ENCODE results near the gene ADAM19. TPM values are rescaled to one million over a fixed set of nuclear protein-coding genes. Genes with fewer than 3 reads are reported as not detected.

Gene ADAM19
- total and polyA plus RNA-seq, 2 of the 4 experiments (the other 2 are of a cell fraction), result 35.5 to 49.2 TPM

DNA sequence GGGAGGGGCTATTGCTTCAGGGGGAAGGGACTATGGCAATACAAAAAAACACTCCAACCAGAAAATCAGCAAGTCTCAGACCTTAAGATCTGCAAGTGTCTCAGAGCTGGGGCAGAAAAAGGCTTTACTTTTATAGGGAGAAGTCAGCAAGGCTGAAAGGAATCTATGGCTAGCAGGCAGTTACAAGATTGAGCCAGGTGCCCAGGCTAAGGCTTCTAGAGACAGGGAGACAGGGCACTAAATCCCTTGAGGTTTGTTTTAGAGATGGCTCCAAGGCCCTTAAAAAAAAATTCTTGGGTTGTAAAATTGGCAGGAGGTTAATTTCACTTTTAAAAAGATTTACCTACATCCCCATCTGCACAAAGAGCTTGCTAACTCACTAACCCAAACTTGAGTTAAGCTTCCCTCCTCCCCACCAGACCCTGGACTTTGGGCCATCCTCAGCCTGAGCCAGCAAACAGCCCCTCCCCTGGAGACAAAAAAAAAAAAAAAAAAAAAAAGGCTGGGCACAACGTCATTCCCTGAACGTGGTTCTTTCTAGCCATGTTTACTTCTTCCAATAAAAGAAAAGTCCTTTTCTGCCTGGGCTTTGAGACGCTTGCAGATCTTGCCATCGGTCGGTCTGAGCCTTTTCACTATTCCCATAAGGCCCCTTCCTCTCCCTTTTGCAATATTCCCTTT lies 97.6 kb downstream of the ADAM19 start (continued):
- TF ChIP-seq BHLHE40 (IDR thresholded peaks at IDR 0.05; ENCODE audit: low read depth, low read length), result no peak

DNA sequence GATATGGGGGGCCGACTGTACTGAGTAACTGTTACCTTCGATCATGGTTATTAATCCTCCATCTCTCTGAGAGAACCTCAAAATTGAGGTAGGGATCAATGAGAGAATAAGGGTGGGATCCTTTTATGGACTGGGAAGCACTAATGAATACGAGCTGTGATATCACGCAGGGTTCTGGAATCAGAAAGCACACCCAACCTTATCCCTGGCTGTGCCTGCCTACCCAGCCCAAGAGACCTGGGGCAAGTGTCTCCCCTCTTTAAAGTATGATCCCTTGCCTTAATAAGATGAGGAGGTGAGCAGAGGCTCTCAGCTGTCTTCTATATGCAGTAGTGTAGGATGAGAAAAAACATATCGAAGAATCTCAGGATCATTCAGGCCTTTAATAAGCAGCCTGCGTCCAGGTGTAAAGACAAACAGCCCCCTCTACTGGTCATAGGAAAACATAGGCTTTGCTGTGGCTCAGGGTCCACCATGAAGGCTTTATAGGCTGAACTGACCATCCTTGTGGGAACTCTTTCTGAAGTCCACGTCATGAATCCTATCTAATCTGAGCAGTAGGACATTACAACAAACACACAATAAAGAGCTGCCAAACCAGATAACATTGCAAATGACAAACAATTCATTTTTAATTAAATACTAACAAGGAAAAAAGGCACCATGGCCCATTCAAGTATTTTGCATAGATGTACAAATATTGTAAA lies 98.7 kb downstream of the ADAM19 start:
- no peak overlapping the region for H2BK120ac ChIP-seq (ENCODE audit: low read depth, low read length)
- H2AK9ac ChIP-seq (replicated peaks; ENCODE audit: low read depth, low read length, poor library complexity), result no peak overlapping the region
- dilution Hi-C loops (cut with HindIII; ENCODE audit: low sequenced_read_pairs, unreplicated experiment), result no loop called here
- H3K14ac ChIP-seq (replicated peaks; ENCODE audit: low read depth, low read length), result no peak overlapping the region
- no peak overlapping the region for H3K9ac ChIP-seq (ENCODE audit: low read depth, low read length)
- H2AFZ ChIP-seq (replicated peaks; ENCODE audit: low read length, poor library complexity), result no peak overlapping the region
- H3K4me2 ChIP-seq (ENCODE audit: low read depth, low read length), result no peak overlapping the region
- H3K36me3 ChIP-seq (ENCODE audit: control insufficient read depth, insufficient read depth, low read length), result peaks cover 27% of the 10 kb centered on the region
- H2BK5ac ChIP-seq (ENCODE audit: low read depth, low read length, poor library complexity, severe bottlenecking), result no peak overlapping the region
- 0 out of 2 replicates have a peak overlapping the region, but pooled peaks have one; percentile 0 for H2AK5ac ChIP-seq (ENCODE audit: low read depth, low read length)
- 0 out of 2 replicates have a peak, but pooled peaks have one; percentile 34 for TF ChIP-seq POLR2A (IDR thresholded peaks at IDR 0.05; ENCODE audit: low read depth, low read length)
- TF ChIP-seq RFX5 (IDR thresholded peaks at IDR 0.05; ENCODE audit: low read depth, low read length), result no peak
- TF ChIP-seq, protein P1, sequence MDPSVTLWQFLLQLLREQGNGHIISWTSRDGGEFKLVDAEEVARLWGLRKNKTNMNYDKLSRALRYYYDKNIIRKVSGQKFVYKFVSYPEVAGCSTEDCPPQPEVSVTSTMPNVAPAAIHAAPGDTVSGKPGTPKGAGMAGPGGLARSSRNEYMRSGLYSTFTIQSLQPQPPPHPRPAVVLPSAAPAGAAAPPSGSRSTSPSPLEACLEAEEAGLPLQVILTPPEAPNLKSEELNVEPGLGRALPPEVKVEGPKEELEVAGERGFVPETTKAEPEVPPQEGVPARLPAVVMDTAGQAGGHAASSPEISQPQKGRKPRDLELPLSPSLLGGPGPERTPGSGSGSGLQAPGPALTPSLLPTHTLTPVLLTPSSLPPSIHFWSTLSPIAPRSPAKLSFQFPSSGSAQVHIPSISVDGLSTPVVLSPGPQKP (IDR thresholded peaks at IDR 0.05; ENCODE audit: borderline replicate concordance, low read depth, low read length), result no peak
- peak; percentile 87 for TF ChIP-seq RAD21 (IDR thresholded peaks at IDR 0.05; ENCODE audit: low read length)
- no peak for TF ChIP-seq MAZ (IDR thresholded peaks at IDR 0.05; ENCODE audit: borderline replicate concordance, low read depth, low read length)
- TF ChIP-seq, protein P2, sequence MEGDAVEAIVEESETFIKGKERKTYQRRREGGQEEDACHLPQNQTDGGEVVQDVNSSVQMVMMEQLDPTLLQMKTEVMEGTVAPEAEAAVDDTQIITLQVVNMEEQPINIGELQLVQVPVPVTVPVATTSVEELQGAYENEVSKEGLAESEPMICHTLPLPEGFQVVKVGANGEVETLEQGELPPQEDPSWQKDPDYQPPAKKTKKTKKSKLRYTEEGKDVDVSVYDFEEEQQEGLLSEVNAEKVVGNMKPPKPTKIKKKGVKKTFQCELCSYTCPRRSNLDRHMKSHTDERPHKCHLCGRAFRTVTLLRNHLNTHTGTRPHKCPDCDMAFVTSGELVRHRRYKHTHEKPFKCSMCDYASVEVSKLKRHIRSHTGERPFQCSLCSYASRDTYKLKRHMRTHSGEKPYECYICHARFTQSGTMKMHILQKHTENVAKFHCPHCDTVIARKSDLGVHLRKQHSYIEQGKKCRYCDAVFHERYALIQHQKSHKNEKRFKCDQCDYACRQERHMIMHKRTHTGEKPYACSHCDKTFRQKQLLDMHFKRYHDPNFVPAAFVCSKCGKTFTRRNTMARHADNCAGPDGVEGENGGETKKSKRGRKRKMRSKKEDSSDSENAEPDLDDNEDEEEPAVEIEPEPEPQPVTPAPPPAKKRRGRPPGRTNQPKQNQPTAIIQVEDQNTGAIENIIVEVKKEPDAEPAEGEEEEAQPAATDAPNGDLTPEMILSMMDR (conservative IDR thresholded peaks at IDR 0.05; ENCODE audit: low read depth, low read length), result peak; percentile 88
- TF ChIP-seq RCOR1 (IDR thresholded peaks at IDR 0.05; ENCODE audit: insufficient replicate concordance, low read length), result no peak
- TF ChIP-seq SMC3 (IDR thresholded peaks at IDR 0.05; ENCODE audit: low read depth, low read length), result peak; percentile 89
- no peak for TF ChIP-seq FOS (IDR thresholded peaks at IDR 0.05; ENCODE audit: low read depth, low read length)
- no peak overlapping the region for H3K4me3 ChIP-seq (ENCODE audit: insufficient read depth, low read depth, low read length)
- peaks cover 9% of the 10 kb centered on the region; the same call in 1 of the 2 replicates for H3K4me1 ChIP-seq (ENCODE audit: control insufficient read depth, insufficient read depth, low read length)
- H4K8ac ChIP-seq (ENCODE audit: low read depth in 2 of 2, low read length in 2 of 2), result peak overlapping the region in 1 of 2 experiments; percentile 47; a peak in 1 of 4 replicates
- no peak overlapping the region for H4K5ac ChIP-seq (ENCODE audit: low read depth, low read length)
- BruUV-seq (replicated peaks), result no TSS peak
- no peaks in the 10 kb centered on the region for H3K27me3 ChIP-seq (ENCODE audit: control insufficient read depth, insufficient read depth, low read length)
- H3K56ac ChIP-seq (ENCODE audit: extremely low read depth, insufficient read depth, low read length), result no peak overlapping the region
- peaks cover 26% of the 10 kb centered on the region for H3K9me1 ChIP-seq (ENCODE audit: insufficient read depth, low read length)
- no peaks in the 10 kb centered on the region for H4K20me1 ChIP-seq (ENCODE audit: insufficient read depth, low read length)
- WGBS, 2 experiments (ENCODE audit: extremely low coverage in 2 of 2, insufficient read length in 1 of 2), result no CpG with 5 or more reads among the region's 7 CpGs
- no peak overlapping the region for H2BK20ac ChIP-seq (ENCODE audit: low read depth, low read length)
- H4K91ac ChIP-seq (ENCODE audit: insufficient read depth, low read depth, low read length), result peak overlapping the region; percentile 43; the same call in 1 of the 2 replicates
- no peak overlapping the region; the same call in 2 of the 3 replicates for H2BK15ac ChIP-seq (ENCODE audit: low read depth, low read length)
- no peak overlapping the region for H3K4ac ChIP-seq (ENCODE audit: low read depth, low read length)
- in situ Hi-C loops (cut with MboI; ENCODE audit: low sequenced_read_pairs), result loop anchor here (5.0 kb wide), 1 partner anchor 110 kb away; no protein-coding TSS in a partner anchor
- H3K79me1 ChIP-seq (ENCODE audit: low read depth in 1 of 2, low read length in 2 of 2), result peaks cover 14 to 43% of the 10 kb centered on the region in 2 experiments
- H3K27ac ChIP-seq (ENCODE audit: insufficient read depth, low read length), result no peak overlapping the region
- no peak overlapping the region for H3K18ac ChIP-seq (ENCODE audit: low read depth, low read length)
- CTCF ChIA-PET, result interaction anchor here (0.6 to 1.3 kb wide), 5 partner anchors 13 to 242 kb away, joined by 3 to 5 read pairs (median 3); no protein-coding TSS in a partner anchor
- H3K9me3 ChIP-seq (ENCODE audit: control insufficient read depth, insufficient read depth, low read length), result no peaks in the 10 kb centered on the region
- intact Hi-C loops (cut with micrococcal nuclease), result loop anchor here (1.0 to 5.0 kb wide), 7 partner anchors 44 to 241 kb away; partner anchors contain the start of gene ADAM19
- ATAC-seq (ENCODE audit: low read depth), result peak; percentile 76
- H3K23ac ChIP-seq (ENCODE audit: low read depth, low read length), result no peak overlapping the region
- peak; percentile 74 for DNase-seq
- POLR2A ChIA-PET (ENCODE audit: unreplicated experiment), result interaction anchor here (1.0 kb wide), 1 partner anchor 141 kb away, joined by 3 read pairs; no protein-coding TSS in a partner anchor
